MCF 10A (cell line): ENCODE measurements around the gene QSOX2. TPM values are rescaled to one million over a fixed set of nuclear protein-coding genes. Genes with fewer than 3 reads are reported as not detected.

Source experiments
- BruUV-seq: library from RNA; stranded (reverse); fragments of 400-500 nt; replicated peaks from 2 replicates; lab custom pipeline; 2021; lab: Mats Ljungman, UMichigan
- CTCF ChIA-PET: fragments of 300-600 bp; sonication (Branson Sonifier 250); formaldehyde crosslinking; extraction: SDS; loops from one replicate; lab custom pipeline; 2021; ENCODE audit warnings: antibody characterized with exemption, inconsistent platforms; lab: Yijun Ruan, JAX
- POLR2A ChIA-PET: fragments of 300-600, 350-650 bp; sonication (Branson Sonifier 250); formaldehyde crosslinking; extraction: SDS; loops from one replicate; lab custom pipeline; 2020; ENCODE audit warnings: antibody characterized with exemption, inconsistent platforms; lab: Yijun Ruan, JAX
- DNase-seq: peaks from one replicate; pipeline ENCODE4 v3.0.0-alpha.2; 2018; ENCODE audit not compliant: unreplicated experiment
- H3K27ac Mint-ChIP-seq: one replicate; pipeline ENCODE4 v1.8.0; 2022; ENCODE audit warnings: mild to moderate bottlenecking, low read depth, mixed read lengths; ENCODE audit not compliant: unreplicated experiment
- H3K27me3 Mint-ChIP-seq: one replicate; pipeline ENCODE4 v1.8.0; 2022; ENCODE audit warnings: mixed read lengths; ENCODE audit not compliant: insufficient read depth, unreplicated experiment
- H3K36me3 Mint-ChIP-seq: one replicate; pipeline ENCODE4 v1.8.0; 2022; ENCODE audit warnings: mild to moderate bottlenecking, moderate library complexity, mixed read lengths; ENCODE audit not compliant: insufficient read depth, unreplicated experiment
- H3K4me1 Mint-ChIP-seq: one replicate; pipeline ENCODE4 v1.8.0; 2022; ENCODE audit warnings: mixed read lengths; ENCODE audit not compliant: insufficient read depth, unreplicated experiment
- H3K4me3 Mint-ChIP-seq: one replicate; pipeline ENCODE4 v1.8.0; 2022; ENCODE audit warnings: mild to moderate bottlenecking, moderate library complexity, mixed read lengths; ENCODE audit not compliant: unreplicated experiment
- H3K9me3 Mint-ChIP-seq: one replicate; pipeline ENCODE4 v1.8.0; 2022; ENCODE audit warnings: mixed read lengths; ENCODE audit not compliant: unreplicated experiment
- intact Hi-C: fragments of 100-400 bp; cut with micrococcal nuclease; formaldehyde crosslinking; loops from 2 replicates; pipeline ENCODE4 v1.14.1; 2022
- total RNA-seq: library from RNA; stranded (reverse); gene quantifications from 2 replicates; pipeline ENCODE4 v1.2.3, GENCODE V29; 2022
- TF ChIP-seq, protein P1 (sequence below): fragments of 200-600 bp; IDR thresholded peaks from one replicate; pipeline ENCODE4 v1.8.0; 2022; ENCODE audit warnings: antibody characterized with exemption, mild to moderate bottlenecking; ENCODE audit not compliant: unreplicated experiment

Gene QSOX2
- total RNA-seq, 1 experiment from 2014 or later: 27.7 TPM

DNA sequence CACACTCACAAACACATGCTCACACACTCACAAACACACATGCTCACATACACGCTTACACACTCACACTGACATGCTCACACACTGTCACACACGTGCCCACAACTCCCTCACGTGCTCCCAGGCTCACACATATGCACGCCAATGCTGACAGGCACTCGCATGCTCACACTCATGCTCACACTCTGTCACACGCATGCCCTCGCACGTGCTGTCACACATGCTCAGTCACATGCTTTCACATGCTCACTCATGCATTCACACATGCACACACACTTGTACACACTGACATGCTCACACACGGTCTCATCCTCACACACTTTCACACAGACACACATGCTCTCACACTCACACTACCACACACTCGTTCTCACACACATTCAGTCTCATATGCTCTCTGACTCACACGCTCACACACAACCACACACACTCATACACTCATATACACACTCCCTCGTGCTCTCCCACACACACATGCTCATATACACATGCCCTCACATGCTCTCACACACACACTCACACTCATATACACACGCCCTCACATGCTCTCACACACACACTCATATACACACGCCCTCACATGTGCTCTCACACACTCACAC lies 48.0 kb upstream of the QSOX2 start:
- Mint-ChIP-seq H3K4me3 (no peak overlapping the region), H3K4me1 (peaks cover 5% of the 10 kb centered on the region), H3K9me3 (no peaks in the 10 kb centered on the region), H3K27me3 (no peaks in the 10 kb centered on the region), H3K27ac (no peak overlapping the region), H3K36me3 (no peaks in the 10 kb centered on the region)
- TF ChIP-seq, protein P1, sequence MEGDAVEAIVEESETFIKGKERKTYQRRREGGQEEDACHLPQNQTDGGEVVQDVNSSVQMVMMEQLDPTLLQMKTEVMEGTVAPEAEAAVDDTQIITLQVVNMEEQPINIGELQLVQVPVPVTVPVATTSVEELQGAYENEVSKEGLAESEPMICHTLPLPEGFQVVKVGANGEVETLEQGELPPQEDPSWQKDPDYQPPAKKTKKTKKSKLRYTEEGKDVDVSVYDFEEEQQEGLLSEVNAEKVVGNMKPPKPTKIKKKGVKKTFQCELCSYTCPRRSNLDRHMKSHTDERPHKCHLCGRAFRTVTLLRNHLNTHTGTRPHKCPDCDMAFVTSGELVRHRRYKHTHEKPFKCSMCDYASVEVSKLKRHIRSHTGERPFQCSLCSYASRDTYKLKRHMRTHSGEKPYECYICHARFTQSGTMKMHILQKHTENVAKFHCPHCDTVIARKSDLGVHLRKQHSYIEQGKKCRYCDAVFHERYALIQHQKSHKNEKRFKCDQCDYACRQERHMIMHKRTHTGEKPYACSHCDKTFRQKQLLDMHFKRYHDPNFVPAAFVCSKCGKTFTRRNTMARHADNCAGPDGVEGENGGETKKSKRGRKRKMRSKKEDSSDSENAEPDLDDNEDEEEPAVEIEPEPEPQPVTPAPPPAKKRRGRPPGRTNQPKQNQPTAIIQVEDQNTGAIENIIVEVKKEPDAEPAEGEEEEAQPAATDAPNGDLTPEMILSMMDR: no peak
- intact Hi-C loops: no loop called here
- POLR2A ChIA-PET: no interaction called here
- BruUV-seq: no TSS peak
- no peak for DNase-seq
- CTCF ChIA-PET: no interaction called here

DNA sequence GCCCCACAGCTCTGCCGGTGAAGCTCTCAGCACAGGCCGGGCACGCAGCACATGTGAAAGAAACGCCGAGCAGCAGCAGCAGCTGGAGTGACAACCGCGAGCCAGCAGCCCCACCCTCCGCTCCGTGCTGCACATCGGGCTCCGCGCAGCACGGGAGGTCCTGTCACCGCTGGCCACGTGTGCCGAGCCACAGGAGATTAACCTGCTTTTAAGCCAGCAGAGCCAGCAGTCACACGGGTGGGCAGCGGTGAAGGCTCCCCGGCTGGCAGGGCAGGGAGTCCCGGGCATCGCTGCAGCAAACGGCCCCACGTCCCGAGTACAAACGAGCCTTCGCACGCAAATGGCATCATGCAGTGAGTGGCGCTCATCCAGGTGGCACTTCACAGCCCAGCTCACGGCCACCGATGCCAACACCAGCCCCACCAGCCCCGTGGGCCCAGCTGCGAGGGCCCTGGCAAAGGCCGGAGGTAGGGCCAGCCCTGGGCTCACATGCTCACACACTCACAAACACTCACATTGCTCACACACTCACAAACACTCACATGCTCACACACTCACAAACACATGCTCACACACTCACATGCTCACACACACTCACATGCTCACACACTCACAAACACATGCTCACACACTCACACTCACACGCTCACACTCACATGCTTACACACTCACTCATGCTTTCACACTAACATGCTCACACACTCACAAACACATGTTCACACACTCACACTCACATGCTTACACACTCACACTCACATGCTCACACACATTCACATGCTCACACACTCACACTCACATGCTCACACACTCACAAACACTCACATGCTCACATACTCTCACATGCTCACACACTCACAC lies 47.2 kb upstream of the QSOX2 start:
- Mint-ChIP-seq H3K27me3 (peaks cover 4% of the 10 kb centered on the region), H3K9me3 (no peaks in the 10 kb centered on the region), H3K4me3 (no peak overlapping the region), H3K4me1 (peaks cover 5% of the 10 kb centered on the region), H3K36me3 (no peaks in the 10 kb centered on the region), H3K27ac (no peak overlapping the region)
- POLR2A ChIA-PET: no interaction called here
- TF ChIP-seq, protein P1: no peak
- BruUV-seq: no TSS peak
- CTCF ChIA-PET: interaction anchor here (2.0 kb wide), 1 partner anchor 9 kb away, joined by 10 read pairs; no protein-coding TSS in a partner anchor
- intact Hi-C loops: no loop called here
- no peak for DNase-seq

DNA sequence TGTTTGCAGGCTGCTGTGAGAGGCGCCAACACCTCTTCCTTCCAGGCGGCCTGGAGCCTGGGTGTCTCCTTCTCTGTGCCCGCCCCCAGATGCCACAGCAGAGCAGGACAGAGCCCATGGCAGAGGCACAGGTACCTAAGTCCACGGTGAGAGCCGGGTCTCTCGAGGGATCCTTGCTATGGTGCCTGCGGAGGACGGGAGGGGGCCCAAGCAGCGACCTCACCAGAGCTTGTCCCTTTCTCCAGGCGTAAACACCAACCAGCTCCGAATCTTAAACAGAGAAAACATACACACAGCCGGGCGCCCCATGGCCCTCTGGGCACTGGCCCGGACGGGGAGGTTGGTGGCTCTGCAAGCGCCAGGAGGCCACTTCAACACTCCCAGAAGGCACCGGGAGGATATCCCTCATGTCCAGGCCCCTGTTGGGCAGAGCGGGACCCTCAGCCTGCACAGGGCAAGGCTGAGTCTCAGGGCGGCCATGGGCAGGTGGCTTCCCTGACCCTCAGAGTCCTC lies 46.5 kb upstream of the QSOX2 start:
- Mint-ChIP-seq H3K27me3 (peaks cover 11% of the 10 kb centered on the region), H3K9me3 (no peaks in the 10 kb centered on the region), H3K36me3 (no peaks in the 10 kb centered on the region), H3K27ac (no peak overlapping the region), H3K4me3 (no peak overlapping the region), H3K4me1 (peaks cover 5% of the 10 kb centered on the region)
- DNase-seq: no peak
- ChIA-PET POLR2A (no interaction called here), CTCF (interaction anchor here (2.0 kb wide), 1 partner anchor 9 kb away, joined by 10 read pairs; no protein-coding TSS in a partner anchor)
- BruUV-seq: no TSS peak
- intact Hi-C loops: no loop called here
- TF ChIP-seq, protein P1: no peak

DNA sequence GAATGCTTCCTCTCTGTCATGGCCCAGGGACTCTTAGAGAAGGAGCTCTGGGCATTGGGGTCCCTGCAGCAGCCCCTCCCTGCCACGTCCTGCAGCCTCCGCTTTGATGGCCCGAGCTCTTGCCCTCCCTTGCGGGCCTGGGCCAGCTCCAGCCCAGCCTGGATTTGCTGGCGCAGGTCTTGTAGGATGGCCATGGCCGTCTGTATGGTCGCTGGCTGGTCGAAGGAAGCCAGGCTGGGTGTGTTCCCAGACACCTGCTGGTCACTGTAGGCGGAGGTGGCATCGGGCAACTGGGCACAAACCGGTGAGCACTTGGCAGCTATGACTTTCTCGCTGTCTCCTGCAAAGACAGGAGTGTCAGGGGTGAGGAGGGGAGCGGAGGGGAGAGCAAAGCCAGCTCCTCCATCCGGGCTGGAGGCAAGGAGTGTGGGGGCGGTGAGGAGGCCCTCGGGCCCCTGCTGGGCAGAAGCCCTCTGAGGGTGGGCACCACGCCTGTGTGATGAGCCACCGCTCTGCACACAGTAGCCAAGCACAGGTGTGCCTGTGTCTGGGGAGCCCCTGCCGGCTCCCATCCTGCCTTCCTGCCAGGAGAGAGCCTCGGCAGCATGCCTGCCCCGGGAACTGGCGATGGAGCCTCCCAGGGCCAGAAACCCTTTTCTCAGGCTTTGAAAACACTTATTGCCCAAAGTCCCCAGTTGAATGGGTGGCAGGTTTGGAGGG lies 45.9 kb upstream of the QSOX2 start:
- no peaks in the 10 kb centered on the region for H3K9me3 Mint-ChIP-seq
- DNase-seq: no peak
- no peaks in the 10 kb centered on the region for H3K4me1 Mint-ChIP-seq
- BruUV-seq: no TSS peak
- POLR2A ChIA-PET: no interaction called here
- TF ChIP-seq, protein P1: no peak
- intact Hi-C loops: no loop called here
- H3K4me3 Mint-ChIP-seq: no peak overlapping the region
- no peak overlapping the region for H3K27ac Mint-ChIP-seq
- CTCF ChIA-PET: interaction anchor here (0.6 to 2.0 kb wide), 3 partner anchors 8 to 461 kb away, joined by 3 to 10 read pairs (median 5); no protein-coding TSS in a partner anchor
- no peaks in the 10 kb centered on the region for H3K36me3 Mint-ChIP-seq
- H3K27me3 Mint-ChIP-seq: peaks cover 17% of the 10 kb centered on the region
